Activated CD4-positive, alpha-beta memory T cell treated with anti-CD3 and anti-CD28 coated beads, Interleukin-2, amount 10 ng/mL, durations not matched to agents 7 days and 5 days (primary cell): ENCODE results near the gene CXCL12. TPM values are rescaled to one million over a fixed set of nuclear protein-coding genes. Genes with fewer than 3 reads are reported as not detected.

Experiments used
- CTCF ChIA-PET: fragments of 350-600 bp; sonication (Branson Sonifier 250); formaldehyde crosslinking; loops from one replicate; lab custom pipeline; 2021; ENCODE audit warnings: antibody characterized with exemption, inconsistent platforms; lab: Charles Lee
- POLR2A ChIA-PET: fragments of 350-600 bp; sonication (Branson Sonifier 250); formaldehyde crosslinking; loops from one replicate; lab custom pipeline; 2021; ENCODE audit warnings: antibody characterized with exemption; lab: Charles Lee
- DNase-seq: peaks from one replicate; pipeline ENCODE4 v3.0.0-alpha.2; 2020
- H3K27ac Mint-ChIP-seq: one replicate; pipeline ENCODE4 v1.8.0; 2021; ENCODE audit warnings: mild to moderate bottlenecking, mixed read lengths
- H3K27me3 Mint-ChIP-seq: one replicate; pipeline ENCODE4 v1.8.0; 2021; ENCODE audit warnings: mixed read lengths
- H3K36me3 Mint-ChIP-seq: one replicate; pipeline ENCODE4 v1.8.0; 2021; ENCODE audit warnings: low read depth, mixed read lengths
- H3K4me1 Mint-ChIP-seq: one replicate; pipeline ENCODE4 v1.8.0; 2021; ENCODE audit warnings: mixed read lengths
- H3K4me3 Mint-ChIP-seq: one replicate; pipeline ENCODE4 v1.8.0; 2021; ENCODE audit warnings: mild to moderate bottlenecking, mixed read lengths
- H3K9me3 Mint-ChIP-seq: one replicate; pipeline ENCODE4 v1.8.0; 2021; ENCODE audit warnings: mixed read lengths
- total RNA-seq, 2 experiments: library from RNA; stranded (reverse); gene quantifications; one replicate each; pipeline ENCODE4 v1.2.3, GENCODE V29; 2021

The CXCL12 gene
- total RNA-seq, 2 experiments from 2014 or later: not detected

- Mint-ChIP-seq H3K4me1 (no peaks in the 10 kb centered on the region), H3K9me3 (no peaks in the 10 kb centered on the region), H3K27me3 (peaks cover 10% of the 10 kb centered on the region), H3K4me3 (no peak overlapping the region), H3K27ac (no peak overlapping the region), H3K36me3 (no peaks in the 10 kb centered on the region)
- POLR2A ChIA-PET: no interaction called here
- CTCF ChIA-PET: interaction anchor here (0.8 kb wide), 1 partner anchor 9 kb away, joined by 3 read pairs; no protein-coding TSS in a partner anchor
- DNase-seq: no peak
Measured at GRCh38 chr10:44396671-44397191, 11.8 kb upstream of the CXCL12 start.

GRCh38 chr10:44395902-44396670, 11.2 kb upstream of the CXCL12 start:
- Mint-ChIP-seq H3K27ac (no peak overlapping the region), H3K4me1 (no peaks in the 10 kb centered on the region), H3K4me3 (no peak overlapping the region), H3K27me3 (peaks cover 10% of the 10 kb centered on the region), H3K9me3 (no peaks in the 10 kb centered on the region), H3K36me3 (no peaks in the 10 kb centered on the region)
- DNase-seq: no peak
- ChIA-PET CTCF (interaction anchor here (0.8 kb wide), 1 partner anchor 9 kb away, joined by 3 read pairs; no protein-coding TSS in a partner anchor), POLR2A (no interaction called here)

- no peaks in the 10 kb centered on the region for H3K36me3 Mint-ChIP-seq
- no peak for DNase-seq
- POLR2A ChIA-PET: no interaction called here
Measured at GRCh38 chr10:44395396-44395795, 10.5 kb upstream of the CXCL12 start.

GRCh38 chr10:44394696-44395381, 9.9 kb upstream of the CXCL12 start:
- ChIA-PET CTCF (no interaction called here), POLR2A (no interaction called here)
- peaks cover 7% of the 10 kb centered on the region for H3K27me3 Mint-ChIP-seq
- no peaks in the 10 kb centered on the region for H3K9me3 Mint-ChIP-seq
- H3K36me3 Mint-ChIP-seq: no peaks in the 10 kb centered on the region
- DNase-seq: no peak
- no peak overlapping the region for H3K4me3 Mint-ChIP-seq
- H3K4me1 Mint-ChIP-seq: no peaks in the 10 kb centered on the region
- no peak overlapping the region for H3K27ac Mint-ChIP-seq

More at GRCh38 chr10:44395396-44395795, 10.5 kb upstream of the CXCL12 start:
- CTCF ChIA-PET: no interaction called here
- Mint-ChIP-seq H3K9me3 (no peaks in the 10 kb centered on the region), H3K4me1 (no peaks in the 10 kb centered on the region), H3K27me3 (peaks cover 7% of the 10 kb centered on the region), H3K27ac (no peak overlapping the region), H3K4me3 (no peak overlapping the region)

- DNase-seq: no peak
Measured at GRCh38 chr10:44393834-44394547, 9.1 kb upstream of the CXCL12 start.

GRCh38 chr10:44393051-44393630, 8.2 kb upstream of the CXCL12 start:
- CTCF ChIA-PET: no interaction called here
- H3K4me3 Mint-ChIP-seq: no peak overlapping the region
- H3K36me3 Mint-ChIP-seq: no peaks in the 10 kb centered on the region
- POLR2A ChIA-PET: no interaction called here
- H3K9me3 Mint-ChIP-seq: no peaks in the 10 kb centered on the region
- H3K4me1 Mint-ChIP-seq: no peaks in the 10 kb centered on the region
- H3K27ac Mint-ChIP-seq: no peak overlapping the region
- H3K27me3 Mint-ChIP-seq: peaks cover 4% of the 10 kb centered on the region
- no peak for DNase-seq

More at GRCh38 chr10:44393834-44394547, 9.1 kb upstream of the CXCL12 start:
- Mint-ChIP-seq H3K4me1 (no peaks in the 10 kb centered on the region), H3K9me3 (no peaks in the 10 kb centered on the region), H3K27ac (no peak overlapping the region), H3K36me3 (no peaks in the 10 kb centered on the region), H3K4me3 (no peak overlapping the region), H3K27me3 (peaks cover 4% of the 10 kb centered on the region)
- ChIA-PET POLR2A (no interaction called here), CTCF (no interaction called here)

- Mint-ChIP-seq H3K9me3 (no peaks in the 10 kb centered on the region), H3K27ac (no peak overlapping the region)
- CTCF ChIA-PET: no interaction called here
Measured at GRCh38 chr10:44392420-44392819, 7.5 kb upstream of the CXCL12 start.

GRCh38 chr10:44391981-44392380, 7.1 kb upstream of the CXCL12 start:
- Mint-ChIP-seq H3K27ac (no peak overlapping the region), H3K36me3 (no peaks in the 10 kb centered on the region), H3K4me3 (no peak overlapping the region), H3K4me1 (no peaks in the 10 kb centered on the region), H3K9me3 (no peaks in the 10 kb centered on the region), H3K27me3 (peaks cover 7% of the 10 kb centered on the region)
- POLR2A ChIA-PET: no interaction called here
- CTCF ChIA-PET: no interaction called here
- no peak for DNase-seq

More at GRCh38 chr10:44392420-44392819, 7.5 kb upstream of the CXCL12 start:
- Mint-ChIP-seq H3K4me1 (no peaks in the 10 kb centered on the region), H3K4me3 (no peak overlapping the region), H3K27me3 (peaks cover 7% of the 10 kb centered on the region), H3K36me3 (no peaks in the 10 kb centered on the region)
- POLR2A ChIA-PET: no interaction called here
- DNase-seq: no peak

- no peak overlapping the region for H3K27ac Mint-ChIP-seq
- no peaks in the 10 kb centered on the region for H3K9me3 Mint-ChIP-seq
- no peak overlapping the region for H3K4me3 Mint-ChIP-seq
- CTCF ChIA-PET: interaction anchor here (0.6 kb wide), 1 partner anchor 118 kb away, joined by 3 read pairs; no protein-coding TSS in a partner anchor
- POLR2A ChIA-PET: no interaction called here
- DNase-seq: no peak
- H3K27me3 Mint-ChIP-seq: peaks cover 13% of the 10 kb centered on the region
- H3K36me3 Mint-ChIP-seq: no peaks in the 10 kb centered on the region
- peaks cover 2% of the 10 kb centered on the region for H3K4me1 Mint-ChIP-seq
Measured at GRCh38 chr10:44390585-44391072, 5.7 kb upstream of the CXCL12 start.

- POLR2A ChIA-PET: no interaction called here
- Mint-ChIP-seq H3K36me3 (no peaks in the 10 kb centered on the region), H3K4me3 (no peak overlapping the region), H3K4me1 (peaks cover 3% of the 10 kb centered on the region), H3K27me3 (peaks cover 18% of the 10 kb centered on the region), H3K27ac (no peak overlapping the region), H3K9me3 (no peaks in the 10 kb centered on the region)
- DNase-seq: no peak
- CTCF ChIA-PET: no interaction called here
Measured at GRCh38 chr10:44389556-44389955, 4.7 kb upstream of the CXCL12 start.

GRCh38 chr10:44389150-44389549, 4.3 kb upstream of the CXCL12 start:
- H3K27ac Mint-ChIP-seq: no peak overlapping the region
- H3K36me3 Mint-ChIP-seq: no peaks in the 10 kb centered on the region
- H3K27me3 Mint-ChIP-seq: peaks cover 18% of the 10 kb centered on the region
- CTCF ChIA-PET: no interaction called here
- POLR2A ChIA-PET: no interaction called here
- no peaks in the 10 kb centered on the region for H3K9me3 Mint-ChIP-seq
- H3K4me3 Mint-ChIP-seq: no peak overlapping the region
- H3K4me1 Mint-ChIP-seq: peaks cover 3% of the 10 kb centered on the region
- DNase-seq: no peak

GRCh38 chr10:44388641-44389040, 3.7 kb upstream of the CXCL12 start:
- DNase-seq: no peak
- Mint-ChIP-seq H3K36me3 (no peaks in the 10 kb centered on the region), H3K4me3 (no peak overlapping the region), H3K27ac (no peak overlapping the region), H3K4me1 (peaks cover 3% of the 10 kb centered on the region), H3K9me3 (no peaks in the 10 kb centered on the region), H3K27me3 (peaks cover 22% of the 10 kb centered on the region)
- CTCF ChIA-PET: no interaction called here
- POLR2A ChIA-PET: no interaction called here
